ENCODE results near the gene NCK1.
"Not testable (repeated sequence)": the region's sequence is repeated elsewhere in the genome, so short reads cannot be mapped to it uniquely, and the experiment has no call there.

Gene NCK1

DNA sequence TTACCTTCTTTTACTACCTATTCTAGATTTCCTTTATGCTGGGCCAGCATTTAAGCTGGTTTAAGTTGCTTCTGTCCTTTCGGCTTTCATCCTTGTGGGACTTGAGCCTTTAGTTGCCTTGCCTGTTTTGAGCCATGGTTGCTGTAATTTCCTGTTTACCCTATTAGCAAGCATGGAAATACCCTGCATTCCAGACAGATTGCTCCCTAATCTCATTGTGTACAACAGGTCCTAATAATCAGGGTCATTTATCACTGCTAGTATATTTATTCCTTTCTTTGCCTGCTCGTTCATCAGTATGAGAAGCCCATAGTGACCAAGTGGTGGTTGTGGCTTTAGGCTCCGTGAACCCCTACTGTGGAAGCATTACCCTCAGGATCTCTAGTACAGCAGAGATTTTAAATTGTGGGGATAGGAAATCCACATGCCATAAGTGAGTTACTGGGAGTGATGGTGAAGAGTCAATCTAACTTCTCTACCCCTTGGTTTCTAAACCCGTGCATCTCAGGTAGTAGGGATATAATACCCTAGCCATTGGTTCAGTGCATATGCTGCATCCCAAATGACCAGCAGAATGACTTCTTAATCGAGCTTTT lies 31.9 kb downstream of the NCK1 start:
- POLR2A ChIA-PET = no interaction called here
- DNase-seq (ENCODE audit: extremely low spot score) = no peak
- CTCF ChIA-PET = interaction anchor here (0.8 kb wide), 1 partner anchor 92 kb away, joined by 3 read pairs; no protein-coding TSS in a partner anchor
- TF ChIP-seq FOXM1 (IDR thresholded peaks at IDR 0.05; ENCODE audit: borderline replicate concordance) (no peak), ZNF384 (IDR thresholded peaks at IDR 0.05) (no peak), HDGF (IDR thresholded peaks at IDR 0.05; ENCODE audit: borderline replicate concordance) (no peak)
- TF ChIP-seq, protein P1, sequence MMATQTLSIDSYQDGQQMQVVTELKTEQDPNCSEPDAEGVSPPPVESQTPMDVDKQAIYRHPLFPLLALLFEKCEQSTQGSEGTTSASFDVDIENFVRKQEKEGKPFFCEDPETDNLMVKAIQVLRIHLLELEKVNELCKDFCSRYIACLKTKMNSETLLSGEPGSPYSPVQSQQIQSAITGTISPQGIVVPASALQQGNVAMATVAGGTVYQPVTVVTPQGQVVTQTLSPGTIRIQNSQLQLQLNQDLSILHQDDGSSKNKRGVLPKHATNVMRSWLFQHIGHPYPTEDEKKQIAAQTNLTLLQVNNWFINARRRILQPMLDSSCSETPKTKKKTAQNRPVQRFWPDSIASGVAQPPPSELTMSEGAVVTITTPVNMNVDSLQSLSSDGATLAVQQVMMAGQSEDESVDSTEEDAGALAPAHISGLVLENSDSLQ (IDR thresholded peaks at IDR 0.05) = no peak

DNA sequence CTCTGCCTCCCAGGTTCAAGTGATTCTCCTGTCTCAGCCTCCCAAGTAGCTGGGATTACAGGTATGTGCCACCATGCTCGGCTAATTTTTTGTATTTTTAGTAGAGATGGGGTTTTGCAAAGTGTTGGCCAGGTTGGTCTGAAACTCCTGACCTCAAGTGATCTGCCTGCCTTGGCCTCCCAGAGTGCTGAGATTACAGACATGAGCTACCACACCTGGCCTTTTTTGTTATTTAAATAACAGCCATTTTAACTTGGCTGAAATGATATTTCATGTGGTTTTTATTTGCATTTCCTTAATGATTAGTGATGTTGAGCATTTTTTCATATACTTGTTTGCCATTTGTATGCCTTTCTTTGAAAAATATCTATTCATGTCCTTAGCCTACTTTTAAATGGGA lies 35.2 kb downstream of the NCK1 start:
- POLR2A ChIA-PET; CTCF ChIA-PET; DNase-seq (ENCODE audit: extremely low spot score): not testable (repeated sequence)

GRCh38 chr3:136898549-136898948 lies 36.5 kb downstream of the NCK1 start:
- no peak for TF ChIP-seq FOXK2 (IDR thresholded peaks at IDR 0.05)
- no peak for TF ChIP-seq FOXM1 (IDR thresholded peaks at IDR 0.05; ENCODE audit: borderline replicate concordance)
- no peak for TF ChIP-seq SUZ12 (IDR thresholded peaks at IDR 0.05)
- TF ChIP-seq FOXA1 (IDR thresholded peaks at IDR 0.05) = no peak
- no peak for TF ChIP-seq LEF1 (IDR thresholded peaks at IDR 0.05; ENCODE audit: borderline replicate concordance)
- no peak for TF ChIP-seq ARNT (IDR thresholded peaks at IDR 0.05)
- no peak for TF ChIP-seq CTBP1 (IDR thresholded peaks at IDR 0.05; ENCODE audit: borderline replicate concordance)
- TF ChIP-seq HDGF (IDR thresholded peaks at IDR 0.05; ENCODE audit: borderline replicate concordance) = no peak
- TF ChIP-seq TARDBP (IDR thresholded peaks at IDR 0.05) = no peak
- TF ChIP-seq, protein P1 (IDR thresholded peaks at IDR 0.05) = no peak
- TF ChIP-seq SP1 (IDR thresholded peaks at IDR 0.05) = no peak
- no peak for TF ChIP-seq L3MBTL2 (conservative IDR thresholded peaks at IDR 0.05)
- TF ChIP-seq BHLHE40 (IDR thresholded peaks at IDR 0.05; ENCODE audit: borderline replicate concordance) = no peak
- TF ChIP-seq ELF4 (IDR thresholded peaks at IDR 0.05) = no peak
- TF ChIP-seq ZNF384 (IDR thresholded peaks at IDR 0.05) = no peak
- TF ChIP-seq NFRKB (IDR thresholded peaks at IDR 0.05) = no peak
- DNase-seq (ENCODE audit: extremely low spot score) = no peak
- POLR2A ChIA-PET = no interaction called here
- CTCF ChIA-PET = no interaction called here

DNA sequence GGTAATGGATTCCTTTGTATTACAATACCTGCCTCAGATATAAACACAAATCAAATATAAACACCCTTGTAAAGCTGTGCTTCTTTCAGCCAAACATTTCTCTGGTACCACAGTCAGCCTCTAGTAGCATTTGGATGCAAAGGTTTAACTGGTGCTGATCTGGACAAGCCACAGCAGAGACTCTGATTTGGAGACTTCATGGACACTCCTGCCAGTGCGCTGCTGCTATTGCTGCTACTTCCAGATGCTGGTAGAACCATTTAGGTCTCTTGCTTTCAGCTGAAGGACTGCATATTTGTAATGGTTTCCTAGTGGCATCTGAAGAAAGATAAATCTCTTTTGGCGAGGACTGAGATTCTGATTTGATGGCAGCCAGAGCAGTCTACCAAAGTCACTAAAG lies 36.9 kb downstream of the NCK1 start:
- POLR2A ChIA-PET = no interaction called here
- DNase-seq (ENCODE audit: extremely low spot score) = no peak
- TF ChIP-seq NFRKB (IDR thresholded peaks at IDR 0.05) = no peak
- TF ChIP-seq HDGF (IDR thresholded peaks at IDR 0.05; ENCODE audit: borderline replicate concordance) = no peak
- no peak for TF ChIP-seq ARNT (IDR thresholded peaks at IDR 0.05)
- TF ChIP-seq LEF1 (IDR thresholded peaks at IDR 0.05; ENCODE audit: borderline replicate concordance) = no peak
- no peak for TF ChIP-seq SP1 (IDR thresholded peaks at IDR 0.05)
- TF ChIP-seq SUZ12 (IDR thresholded peaks at IDR 0.05) = no peak
- no peak for TF ChIP-seq ELF4 (IDR thresholded peaks at IDR 0.05)
- no peak for TF ChIP-seq ZNF384 (IDR thresholded peaks at IDR 0.05)
- no peak for TF ChIP-seq CTBP1 (IDR thresholded peaks at IDR 0.05; ENCODE audit: borderline replicate concordance)
- TF ChIP-seq FOXK2 (IDR thresholded peaks at IDR 0.05) = no peak
- CTCF ChIA-PET = no interaction called here

DNA sequence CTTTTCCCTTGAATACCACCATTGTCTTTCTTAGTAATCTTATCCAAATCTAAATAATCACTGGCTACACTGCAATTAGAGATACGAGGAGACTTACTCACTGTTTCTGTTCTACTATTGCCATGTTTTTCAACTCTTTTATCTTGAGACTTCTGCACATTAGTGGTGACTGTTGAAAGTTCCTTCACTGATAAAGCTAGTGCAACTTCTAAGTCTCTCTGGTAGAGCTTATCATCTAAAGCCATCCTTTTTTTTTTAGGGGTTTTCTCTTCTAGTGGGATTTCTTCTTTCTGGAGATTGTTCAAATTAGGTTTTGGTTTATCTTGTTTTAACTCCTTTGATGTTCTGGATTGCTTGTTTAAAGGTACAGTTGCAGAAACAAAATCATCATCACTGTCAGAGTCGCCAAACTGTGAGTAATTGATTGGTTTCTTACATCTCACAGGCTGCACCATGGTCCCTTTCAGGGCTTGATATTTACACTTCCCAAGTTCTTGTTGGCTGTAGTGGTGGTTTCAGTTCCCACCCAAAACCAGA lies 37.7 kb downstream of the NCK1 start:
- ChIA-PET CTCF (no interaction called here), POLR2A (no interaction called here)
- DNase-seq (ENCODE audit: extremely low spot score) = no peak
- TF ChIP-seq TARDBP (IDR thresholded peaks at IDR 0.05) (no peak), NFRKB (IDR thresholded peaks at IDR 0.05) (no peak), L3MBTL2 (conservative IDR thresholded peaks at IDR 0.05) (no peak), SUZ12 (IDR thresholded peaks at IDR 0.05) (no peak), SP1 (IDR thresholded peaks at IDR 0.05) (no peak), ZNF384 (IDR thresholded peaks at IDR 0.05) (no peak), BHLHE40 (IDR thresholded peaks at IDR 0.05; ENCODE audit: borderline replicate concordance) (no peak), ARNT (IDR thresholded peaks at IDR 0.05) (no peak), LEF1 (IDR thresholded peaks at IDR 0.05; ENCODE audit: borderline replicate concordance) (no peak), ELF4 (IDR thresholded peaks at IDR 0.05) (no peak), HDGF (IDR thresholded peaks at IDR 0.05; ENCODE audit: borderline replicate concordance) (no peak), FOXA1 (IDR thresholded peaks at IDR 0.05) (no peak), CTBP1 (IDR thresholded peaks at IDR 0.05; ENCODE audit: borderline replicate concordance) (no peak), FOXK2 (IDR thresholded peaks at IDR 0.05) (no peak), FOXM1 (IDR thresholded peaks at IDR 0.05; ENCODE audit: borderline replicate concordance) (no peak)
- TF ChIP-seq, protein P1 (IDR thresholded peaks at IDR 0.05) = no peak

DNA sequence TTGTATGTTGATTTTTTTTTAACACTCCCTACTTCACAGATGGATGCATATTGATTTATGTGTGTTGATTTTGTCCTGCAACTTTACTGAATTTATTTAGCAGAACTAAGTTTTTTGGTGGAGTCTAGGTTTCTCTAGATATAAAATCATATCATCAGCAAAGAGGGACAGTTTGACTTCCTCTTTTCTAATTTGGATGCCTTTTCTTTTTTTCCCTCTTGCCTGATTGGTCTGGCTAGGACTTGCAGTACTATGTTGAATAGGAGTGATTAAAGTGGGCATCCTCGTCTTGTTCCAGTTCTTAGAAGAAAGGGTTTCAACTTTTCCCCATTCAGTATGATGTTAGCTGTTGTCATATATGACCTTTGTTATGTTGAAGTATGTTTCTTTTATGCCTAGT lies 38.7 kb downstream of the NCK1 start:
- POLR2A ChIA-PET; DNase-seq (ENCODE audit: extremely low spot score); CTCF ChIA-PET: not testable (repeated sequence)

DNA sequence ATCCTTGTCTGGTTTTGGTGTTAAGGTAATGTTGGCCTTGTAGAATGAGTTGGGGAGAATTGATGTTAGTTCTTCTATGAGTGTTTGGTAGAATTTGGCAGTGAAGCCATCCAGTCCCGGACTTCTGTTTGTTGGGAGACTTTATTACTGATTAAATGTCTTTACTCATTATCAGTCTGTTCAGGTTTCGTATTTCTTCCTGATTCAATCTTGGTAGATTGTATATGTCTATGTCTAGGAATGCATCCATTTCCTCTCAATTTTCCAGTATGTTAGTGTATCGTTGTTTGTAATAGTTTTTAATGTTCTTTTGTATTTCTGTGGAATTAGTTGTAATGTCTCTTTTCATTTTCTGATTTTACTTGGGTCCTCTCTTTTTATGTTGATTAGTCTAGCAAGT lies 39.4 kb downstream of the NCK1 start:
- DNase-seq (ENCODE audit: extremely low spot score) = no peak

GRCh38 chr3:136902530-136902929 lies 40.5 kb downstream of the NCK1 start:
- CTCF ChIA-PET = interaction anchor here (0.7 kb wide), 1 partner anchor 20 kb away, joined by 3 read pairs; no protein-coding TSS in a partner anchor
- DNase-seq (ENCODE audit: extremely low spot score); POLR2A ChIA-PET: not testable (repeated sequence)

More for the DNA sequence above, 39.4 kb downstream of the NCK1 start:
- ChIA-PET CTCF (no interaction called here), POLR2A (no interaction called here)
- no peak for TF ChIP-seq TARDBP (IDR thresholded peaks at IDR 0.05)
- no peak for TF ChIP-seq BHLHE40 (IDR thresholded peaks at IDR 0.05; ENCODE audit: borderline replicate concordance)
- no peak for TF ChIP-seq ELF4 (IDR thresholded peaks at IDR 0.05)
- no peak for TF ChIP-seq ZNF384 (IDR thresholded peaks at IDR 0.05)
- TF ChIP-seq ARNT (IDR thresholded peaks at IDR 0.05) = no peak

Measured in HEK293T (cell line).